ENCODE results near the gene JAKMIP2.
"Not testable (repeated sequence)": the region's sequence is repeated elsewhere in the genome, so short reads cannot be mapped to it uniquely, and the experiment has no call there.

Gene JAKMIP2

GRCh38 chr5:147639321-147639720, 143.2 kb downstream of the JAKMIP2 start:
- H3K4me1 ChIP-seq = no peaks in the 10 kb centered on the region
- no peaks in the 10 kb centered on the region for H3K27me3 ChIP-seq (ENCODE audit: control insufficient read depth, insufficient read depth, low read length)
- H2AFZ ChIP-seq = no peak overlapping the region
- no peaks in the 10 kb centered on the region for H3K79me2 ChIP-seq
- TF ChIP-seq, protein P1, sequence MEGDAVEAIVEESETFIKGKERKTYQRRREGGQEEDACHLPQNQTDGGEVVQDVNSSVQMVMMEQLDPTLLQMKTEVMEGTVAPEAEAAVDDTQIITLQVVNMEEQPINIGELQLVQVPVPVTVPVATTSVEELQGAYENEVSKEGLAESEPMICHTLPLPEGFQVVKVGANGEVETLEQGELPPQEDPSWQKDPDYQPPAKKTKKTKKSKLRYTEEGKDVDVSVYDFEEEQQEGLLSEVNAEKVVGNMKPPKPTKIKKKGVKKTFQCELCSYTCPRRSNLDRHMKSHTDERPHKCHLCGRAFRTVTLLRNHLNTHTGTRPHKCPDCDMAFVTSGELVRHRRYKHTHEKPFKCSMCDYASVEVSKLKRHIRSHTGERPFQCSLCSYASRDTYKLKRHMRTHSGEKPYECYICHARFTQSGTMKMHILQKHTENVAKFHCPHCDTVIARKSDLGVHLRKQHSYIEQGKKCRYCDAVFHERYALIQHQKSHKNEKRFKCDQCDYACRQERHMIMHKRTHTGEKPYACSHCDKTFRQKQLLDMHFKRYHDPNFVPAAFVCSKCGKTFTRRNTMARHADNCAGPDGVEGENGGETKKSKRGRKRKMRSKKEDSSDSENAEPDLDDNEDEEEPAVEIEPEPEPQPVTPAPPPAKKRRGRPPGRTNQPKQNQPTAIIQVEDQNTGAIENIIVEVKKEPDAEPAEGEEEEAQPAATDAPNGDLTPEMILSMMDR (IDR thresholded peaks at IDR 0.05) = no peak
- no peaks in the 10 kb centered on the region for H3K9me3 ChIP-seq (ENCODE audit: control insufficient read depth, low read length)
- H3K4me2 ChIP-seq (ENCODE audit: low read length) = no peak overlapping the region
- H3K27ac ChIP-seq = no peak overlapping the region
- no peaks in the 10 kb centered on the region for H3K36me3 ChIP-seq (ENCODE audit: control insufficient read depth, insufficient read depth, low read length)
- H3K4me3 ChIP-seq (ENCODE audit: low read depth, low read length) = no peak overlapping the region
- H3K9ac ChIP-seq = no peak overlapping the region

DNA sequence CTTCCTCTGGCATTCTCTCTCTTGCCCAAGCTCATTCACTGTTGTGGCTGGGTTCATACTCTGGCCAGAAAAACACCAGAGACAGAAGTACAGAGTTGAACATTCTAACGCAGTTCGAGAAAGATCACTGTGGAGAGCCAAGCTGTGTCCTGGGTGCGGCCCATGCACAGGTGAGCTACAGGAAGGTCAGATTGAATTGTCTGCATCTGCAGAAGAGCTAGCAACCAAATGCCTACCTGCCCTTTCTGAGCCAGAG, 145.9 kb downstream of the JAKMIP2 start:
- no peaks in the 10 kb centered on the region for H3K9me3 ChIP-seq (ENCODE audit: control insufficient read depth, low read length)
- no peak overlapping the region for H3K27ac ChIP-seq
- no peak overlapping the region for H3K4me2 ChIP-seq (ENCODE audit: low read length)
- no peaks in the 10 kb centered on the region for H3K79me2 ChIP-seq
- no peak overlapping the region for H2AFZ ChIP-seq
- no peak overlapping the region for H3K9ac ChIP-seq
- H3K36me3 ChIP-seq (ENCODE audit: control insufficient read depth, insufficient read depth, low read length) = no peaks in the 10 kb centered on the region
- TF ChIP-seq, protein P1 (IDR thresholded peaks at IDR 0.05) = no peak
- H3K4me3 ChIP-seq (ENCODE audit: low read depth, low read length) = no peak overlapping the region
- no peaks in the 10 kb centered on the region for H3K4me1 ChIP-seq
- no peaks in the 10 kb centered on the region for H3K27me3 ChIP-seq (ENCODE audit: control insufficient read depth, insufficient read depth, low read length)

- H3K27ac ChIP-seq = no peak overlapping the region
- H3K27me3 ChIP-seq (ENCODE audit: control insufficient read depth, insufficient read depth, low read length) = no peaks in the 10 kb centered on the region
- no peaks in the 10 kb centered on the region for H3K9me3 ChIP-seq (ENCODE audit: control insufficient read depth, low read length)
- TF ChIP-seq, protein P1 (IDR thresholded peaks at IDR 0.05) = no peak
- no peak overlapping the region for H2AFZ ChIP-seq
- H3K36me3 ChIP-seq (ENCODE audit: control insufficient read depth, insufficient read depth, low read length) = no peaks in the 10 kb centered on the region
- no peak overlapping the region for H3K4me3 ChIP-seq (ENCODE audit: low read depth, low read length)
- no peak overlapping the region for H3K4me2 ChIP-seq (ENCODE audit: low read length)
- no peaks in the 10 kb centered on the region for H3K79me2 ChIP-seq
- H3K4me1 ChIP-seq = no peaks in the 10 kb centered on the region
- H3K9ac ChIP-seq = no peak overlapping the region
These were observed 146.4 kb downstream of the JAKMIP2 start for GRCh38 chr5:147635882-147636728.

- not testable (repeated sequence) for H3K79me2 ChIP-seq, H3K4me1 ChIP-seq
These were observed 147.1 kb downstream of the JAKMIP2 start for GRCh38 chr5:147635439-147635838.

DNA sequence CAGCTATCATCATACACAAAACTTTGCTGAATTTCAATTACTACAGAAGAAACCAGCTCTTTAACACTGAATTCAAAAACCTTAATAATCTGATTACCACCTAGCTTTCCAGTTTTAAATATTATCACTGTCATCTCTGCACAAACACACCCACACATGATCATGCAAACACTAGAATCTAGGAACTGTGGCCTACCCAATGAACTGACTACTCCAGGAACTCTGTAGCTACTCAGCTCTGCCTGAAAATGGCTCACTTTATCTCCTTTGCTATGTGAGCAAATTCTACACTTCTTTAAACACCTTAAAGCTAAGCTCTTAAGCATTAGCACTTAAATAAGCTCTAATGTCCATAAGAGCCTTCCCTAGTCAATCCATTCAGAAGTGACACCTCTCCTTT, 149.4 kb downstream of the JAKMIP2 start:
- Histone ChIP-seq H3K4me1 (no peaks in the 10 kb centered on the region), H3K4me3 (ENCODE audit: low read depth, low read length) (no peak overlapping the region), H3K36me3 (ENCODE audit: control insufficient read depth, insufficient read depth, low read length) (no peaks in the 10 kb centered on the region), H3K4me2 (ENCODE audit: low read length) (no peak overlapping the region), H3K27me3 (ENCODE audit: control insufficient read depth, insufficient read depth, low read length) (no peaks in the 10 kb centered on the region), H3K9me3 (ENCODE audit: control insufficient read depth, low read length) (no peaks in the 10 kb centered on the region), H3K9ac (no peak overlapping the region), H2AFZ (no peak overlapping the region), H3K79me2 (no peaks in the 10 kb centered on the region), H3K27ac (no peak overlapping the region)
- TF ChIP-seq, protein P1 (IDR thresholded peaks at IDR 0.05) = no peak

More at GRCh38 chr5:147635439-147635838, 147.1 kb downstream of the JAKMIP2 start:
- not testable (repeated sequence) for H3K36me3 ChIP-seq (ENCODE audit: control insufficient read depth, insufficient read depth, low read length); H3K4me2 ChIP-seq (ENCODE audit: low read length); H3K27me3 ChIP-seq (ENCODE audit: control insufficient read depth, insufficient read depth, low read length); H3K27ac ChIP-seq; H3K9me3 ChIP-seq (ENCODE audit: control insufficient read depth, low read length); H3K9ac ChIP-seq; H3K4me3 ChIP-seq (ENCODE audit: low read depth, low read length); H2AFZ ChIP-seq
